Neural progenitor cell (in vitro differentiated cells): ENCODE results near the gene TNFAIP6. TPM values are rescaled to one million over a fixed set of nuclear protein-coding genes. Genes with fewer than 3 reads are reported as not detected.
A peak's percentile ranks its signal among the peaks of the same experiment; 100 is the strongest.

Source experiments
- DNase-seq: peaks from one replicate; pipeline ENCODE4 v3.0.0-alpha.2; 2016; ENCODE audit warnings: low spot score
- H2AFZ ChIP-seq: fragments of 200-600 bp; sonication (generic); replicated peaks from 2 replicates; pipeline ENCODE4 v1.6.1; 2016; ENCODE audit warnings: antibody characterized with exemption
- H3F3A ChIP-seq: fragments of 200-600 bp; sonication (generic); 2 replicates; pipeline ENCODE4 v1.6.1; 2016; ENCODE audit warnings: antibody characterized with exemption, low read depth
- H3K27ac ChIP-seq: fragments of 200-600 bp; sonication (generic); 2 replicates; pipeline ENCODE4 v1.5.1; 2016; ENCODE audit warnings: mild to moderate bottlenecking
- H3K27me3 ChIP-seq: fragments of 200-600 bp; sonication (generic); 2 replicates; pipeline ENCODE4 v1.6.1; 2016; ENCODE audit warnings: mild to moderate bottlenecking, moderate library complexity
- H3K36me3 ChIP-seq: fragments of 200-600 bp; sonication (generic); 2 replicates; pipeline ENCODE4 v1.5.1; 2016
- H3K4me1 ChIP-seq: fragments of 200-600 bp; sonication (generic); 2 replicates; pipeline ENCODE4 v1.6.1; 2016; ENCODE audit warnings: mixed run types
- H3K4me2 ChIP-seq: fragments of 200-600 bp; sonication (generic); 2 replicates; pipeline ENCODE4 v1.6.1; 2016
- H3K4me3 ChIP-seq: fragments of 200-600 bp; sonication (generic); 2 replicates; pipeline ENCODE4 v1.5.1; 2016
- H3K79me2 ChIP-seq: fragments of 200-600 bp; sonication (generic); 2 replicates; pipeline ENCODE4 v1.6.1; 2016; ENCODE audit warnings: low read depth
- H3K9ac ChIP-seq: fragments of 200-600 bp; sonication (generic); 2 replicates; pipeline ENCODE4 v1.6.1; 2016
- H3K9me3 ChIP-seq: fragments of 200-600 bp; sonication (generic); 2 replicates; pipeline ENCODE4 v1.5.1; 2016; ENCODE audit warnings: low read depth
- H4K20me1 ChIP-seq: fragments of 200-600 bp; sonication (generic); 2 replicates; pipeline ENCODE4 v1.6.1; 2016; ENCODE audit warnings: low read depth
- H3K27ac Mint-ChIP-seq: 3 replicates; pipeline ENCODE4 v1.8.0; 2021; ENCODE audit warnings: mixed read lengths
- H3K27me3 Mint-ChIP-seq: 2 replicates; pipeline ENCODE4 v1.8.0; 2022; ENCODE audit warnings: low read depth, mild to moderate bottlenecking, inconsistent platforms, moderate library complexity, mixed read lengths; ENCODE audit not compliant: insufficient read depth
- H3K36me3 Mint-ChIP-seq: 3 replicates; pipeline ENCODE4 v1.8.0; 2021; ENCODE audit warnings: mixed read lengths
- H3K4me1 Mint-ChIP-seq: 3 replicates; pipeline ENCODE4 v1.8.0; 2021; ENCODE audit warnings: mixed read lengths
- H3K4me3 Mint-ChIP-seq: 3 replicates; pipeline ENCODE4 v1.8.0; 2021; ENCODE audit warnings: mild to moderate bottlenecking, moderate library complexity, mixed read lengths
- H3K9me3 Mint-ChIP-seq: 3 replicates; pipeline ENCODE4 v1.8.0; 2020; ENCODE audit warnings: mixed read lengths
- CTCF ChIP-seq: fragments of 200-600 bp; sonication (generic); IDR thresholded peaks from 2 replicates; pipeline ENCODE4 v1.5.1; 2017; ENCODE audit warnings: antibody characterized with exemption, mild to moderate bottlenecking
- EZH2 ChIP-seq: fragments of 200-600 bp; sonication (generic); IDR thresholded peaks from 2 replicates; pipeline ENCODE4 v1.6.1; 2017; ENCODE audit warnings: antibody characterized with exemption, mild to moderate bottlenecking, moderate library complexity
- EZH2phosphoT487 ChIP-seq: fragments of 200-600 bp; sonication (generic); IDR thresholded peaks from 2 replicates; pipeline ENCODE4 v1.6.1; 2017; ENCODE audit warnings: antibody characterized with exemption
- total RNA-seq: library from RNA; depleted of rRNA; stranded (reverse); fragments of >200 nt; gene quantifications from 2 replicates; pipeline ENCODE4 v1.2.3, GENCODE V29; 2015; ENCODE audit warnings: low replicate concordance

Gene TNFAIP6
- total RNA-seq, 1 donor from 2014 or later = 0.22 TPM

GRCh38 chr2:151333083-151333482 lies 24.3 kb upstream of the TNFAIP6 start:
- Histone ChIP-seq H3K27me3 (no peaks in the 10 kb centered on the region), H3K4me3 (no peak overlapping the region), H3K9ac (no peak overlapping the region), H3K27ac (no peak overlapping the region), H3F3A (no peaks in the 10 kb centered on the region), H3K36me3 (no peaks in the 10 kb centered on the region), H2AFZ (no peak overlapping the region), H3K9me3 (no peaks in the 10 kb centered on the region), H3K4me1 (no peaks in the 10 kb centered on the region), H4K20me1 (no peaks in the 10 kb centered on the region), H3K4me2 (no peak overlapping the region), H3K79me2 (no peaks in the 10 kb centered on the region)
- Mint-ChIP-seq H3K4me1 (peaks cover 2% of the 10 kb centered on the region), H3K36me3 (no peaks in the 10 kb centered on the region), H3K27ac (no peak overlapping the region), H3K9me3 (no peaks in the 10 kb centered on the region), H3K4me3 (no peak overlapping the region), H3K27me3 (peaks cover 2% of the 10 kb centered on the region)
- no peak for DNase-seq
- TF ChIP-seq EZH2 (no peak), EZH2phosphoT487 (no peak), CTCF (no peak)

- Histone ChIP-seq H3K27ac (no peak overlapping the region), H2AFZ (peak overlapping the region; percentile 4), H4K20me1 (no peaks in the 10 kb centered on the region), H3F3A (peaks cover 5% of the 10 kb centered on the region), H3K27me3 (no peaks in the 10 kb centered on the region), H3K4me3 (no peak overlapping the region), H3K9me3 (no peaks in the 10 kb centered on the region), H3K4me2 (no peak overlapping the region), H3K79me2 (no peaks in the 10 kb centered on the region), H3K4me1 (peaks cover 6% of the 10 kb centered on the region), H3K36me3 (no peaks in the 10 kb centered on the region), H3K9ac (no peak overlapping the region)
- Mint-ChIP-seq H3K9me3 (no peaks in the 10 kb centered on the region), H3K27ac (no peak overlapping the region), H3K4me3 (no peak overlapping the region), H3K4me1 (peaks cover 9% of the 10 kb centered on the region), H3K36me3 (no peaks in the 10 kb centered on the region), H3K27me3 (peaks cover 2% of the 10 kb centered on the region)
- TF ChIP-seq EZH2phosphoT487 = no peak
- TF ChIP-seq CTCF = no peak
- no peak for TF ChIP-seq EZH2
- DNase-seq = no peak
Measured at GRCh38 chr2:151334082-151334815, 23.1 kb upstream of the TNFAIP6 start.

- H4K20me1 ChIP-seq = no peaks in the 10 kb centered on the region
- no peak overlapping the region for H3K4me2 ChIP-seq
- no peaks in the 10 kb centered on the region for H3K9me3 ChIP-seq
- H3K4me1 ChIP-seq = peaks cover 12% of the 10 kb centered on the region
- H3F3A ChIP-seq = peaks cover 13% of the 10 kb centered on the region
- H3K27me3 ChIP-seq = no peaks in the 10 kb centered on the region
- no peak overlapping the region for H2AFZ ChIP-seq
- no peak for DNase-seq
- H3K36me3 ChIP-seq = no peaks in the 10 kb centered on the region
- Mint-ChIP-seq H3K4me3 (no peak overlapping the region), H3K27me3 (peaks cover 7% of the 10 kb centered on the region), H3K36me3 (no peaks in the 10 kb centered on the region), H3K9me3 (peaks cover 6% of the 10 kb centered on the region), H3K27ac (no peak overlapping the region), H3K4me1 (peaks cover 16% of the 10 kb centered on the region)
- H3K79me2 ChIP-seq = no peaks in the 10 kb centered on the region
- TF ChIP-seq EZH2phosphoT487 (no peak), EZH2 (no peak), CTCF (no peak)
- H3K27ac ChIP-seq = no peak overlapping the region
- no peak overlapping the region for H3K4me3 ChIP-seq
- H3K9ac ChIP-seq = no peak overlapping the region
Measured at GRCh38 chr2:151336863-151337371, 20.5 kb upstream of the TNFAIP6 start.
